Esophagus squamous epithelium (tissue), 5 donors: ENCODE results near the gene CDH24. TPM values are rescaled to one million over a fixed set of nuclear protein-coding genes. Genes with fewer than 3 reads are reported as not detected.

Source experiments
- DNase-seq: peaks from one replicate; lab custom pipeline; 2025; lab: John Stamatoyannopoulos, UW
- H3K27ac ChIP-seq, 4 donors: fragments of 200-600 bp; sonication (generic); one replicate each; pipeline ENCODE4 v1.5.1; 2016 to 2019; ENCODE audit warnings: mild to moderate bottlenecking in 1 of 4
- H3K27me3 ChIP-seq, 4 donors: fragments of 200-600 bp; sonication (generic); 1 replicate in 3 of 4; 2 replicates in 1 of 4; pipeline versions ENCODE4 v1.5.1 to v1.6.0; 2017 to 2021; ENCODE audit warnings: antibody characterized with exemption in 1 of 4
- H3K36me3 ChIP-seq, 3 donors: fragments of 200-600 bp; sonication (generic); one replicate each; pipeline ENCODE4 v1.5.1; 2016 to 2019
- H3K4me1 ChIP-seq, 3 donors: fragments of 200-600 bp; sonication (generic); one replicate each; pipeline ENCODE4 v1.5.1; 2017 to 2019
- H3K4me3 ChIP-seq, 4 donors: fragments of 200-600 bp; sonication (generic); 1 replicate in 3 of 4; 2 replicates in 1 of 4; pipeline ENCODE4 v1.5.1; 2016 to 2019; ENCODE audit warnings: mild to moderate bottlenecking in 2 of 4, moderate library complexity in 1 of 4
- H3K9me3 ChIP-seq, 3 donors: fragments of 200-600 bp; sonication (generic); one replicate each; pipeline ENCODE4 v1.5.1; 2016 to 2019
- POLR2A ChIP-seq, 4 donors: fragments of 450-650 bp; IDR thresholded peaks; one replicate each; pipeline ENCODE4 v1.6.1; 2017; ENCODE audit warnings: antibody characterized with exemption in 4 of 4, mild to moderate bottlenecking in 4 of 4, moderate library complexity in 3 of 4
- WGBS, 2 donors: methylation state at CpG; one replicate each; pipeline ENCODE4 v1.1.5; 2018; 5-methylcytosine and 5-hydroxymethylcytosine counted together
- intact Hi-C: fragments of 100-400 bp; cut with DNase I; formaldehyde crosslinking; loops from one replicate; pipeline ENCODE4 v1.15.0; 2022
- total RNA-seq, 4 donors: library from RNA; depleted of rRNA; stranded (reverse); fragments of >200 nt; gene quantifications; one replicate each; pipeline ENCODE4 v1.1.0, GENCODE V29; 2016
- TF ChIP-seq, protein P1 (sequence below), 6 experiments: fragments of 450-650 bp in 4 of 6; fragments of 200-600 bp in 2 of 6; sonication (generic) in 2 of 6; IDR thresholded peaks; one replicate each; pipeline ENCODE4 v1.5.1; 2016 to 2019; ENCODE audit warnings: antibody characterized with exemption in 6 of 6, mild to moderate bottlenecking in 4 of 6, moderate library complexity in 4 of 6
- donor health status: DM: yes; HTN: yes; CAD: no.

Gene CDH24
- total RNA-seq, 4 donors from 2014 or later, result 3.4 to 6.7 (median 4.8) TPM

DNA sequence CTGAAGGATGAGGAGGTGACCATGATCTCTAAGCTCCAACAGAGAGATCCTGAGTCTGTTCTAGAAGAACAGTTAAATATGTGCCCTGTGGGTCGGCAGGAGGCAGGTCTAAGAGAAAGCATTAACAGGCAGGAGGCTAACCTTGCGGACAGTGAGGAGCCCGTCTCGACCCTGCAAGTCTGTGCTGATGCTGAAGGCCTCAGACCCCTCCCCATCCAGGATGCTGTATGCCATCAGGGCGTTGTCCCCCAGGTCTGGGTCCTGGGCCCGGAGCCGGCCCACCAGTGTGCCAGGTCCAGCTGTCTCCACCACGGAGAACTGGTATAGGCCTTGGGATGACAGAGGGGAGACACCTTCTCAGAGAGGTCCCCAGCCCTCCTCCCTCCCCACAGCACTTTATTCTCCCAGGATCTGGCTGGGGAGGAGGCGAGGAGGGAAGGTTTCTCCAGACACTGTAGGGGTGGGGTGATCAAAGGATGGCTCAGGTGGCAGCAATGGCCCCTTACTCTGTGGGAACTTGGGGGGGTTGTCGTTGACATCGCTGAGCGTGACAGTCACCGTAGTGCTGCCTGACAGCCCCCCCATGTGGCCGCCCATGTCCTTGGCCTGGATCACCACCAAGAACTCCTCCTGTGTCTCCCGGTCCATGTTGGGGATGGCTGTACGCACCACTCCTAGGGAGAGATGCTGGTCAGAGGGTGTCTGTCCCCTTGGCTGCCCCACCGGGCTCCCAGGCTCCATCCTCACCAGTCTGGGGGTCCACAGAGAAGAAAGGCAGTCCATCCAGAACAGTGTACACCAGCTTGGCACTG, 3.1 kb downstream of the CDH24 start:
- TF ChIP-seq POLR2A (IDR thresholded peaks at IDR 0.05), result no peak
- TF ChIP-seq, protein P1, sequence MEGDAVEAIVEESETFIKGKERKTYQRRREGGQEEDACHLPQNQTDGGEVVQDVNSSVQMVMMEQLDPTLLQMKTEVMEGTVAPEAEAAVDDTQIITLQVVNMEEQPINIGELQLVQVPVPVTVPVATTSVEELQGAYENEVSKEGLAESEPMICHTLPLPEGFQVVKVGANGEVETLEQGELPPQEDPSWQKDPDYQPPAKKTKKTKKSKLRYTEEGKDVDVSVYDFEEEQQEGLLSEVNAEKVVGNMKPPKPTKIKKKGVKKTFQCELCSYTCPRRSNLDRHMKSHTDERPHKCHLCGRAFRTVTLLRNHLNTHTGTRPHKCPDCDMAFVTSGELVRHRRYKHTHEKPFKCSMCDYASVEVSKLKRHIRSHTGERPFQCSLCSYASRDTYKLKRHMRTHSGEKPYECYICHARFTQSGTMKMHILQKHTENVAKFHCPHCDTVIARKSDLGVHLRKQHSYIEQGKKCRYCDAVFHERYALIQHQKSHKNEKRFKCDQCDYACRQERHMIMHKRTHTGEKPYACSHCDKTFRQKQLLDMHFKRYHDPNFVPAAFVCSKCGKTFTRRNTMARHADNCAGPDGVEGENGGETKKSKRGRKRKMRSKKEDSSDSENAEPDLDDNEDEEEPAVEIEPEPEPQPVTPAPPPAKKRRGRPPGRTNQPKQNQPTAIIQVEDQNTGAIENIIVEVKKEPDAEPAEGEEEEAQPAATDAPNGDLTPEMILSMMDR (IDR thresholded peaks at IDR 0.05), result no peak
- Histone ChIP-seq H3K9me3 (no peaks in the 10 kb centered on the region), H3K4me3 (no peak overlapping the region), H3K27ac (no peak overlapping the region), H3K27me3 (no peaks in the 10 kb centered on the region), H3K36me3 (peaks cover 4 to 11% (median 7%) of the 10 kb centered on the region in 3 donors), H3K4me1 (peaks cover 12 to 30% (median 14%) of the 10 kb centered on the region in 3 donors)
- DNase-seq, result no peak
- 79 to 88% methylated on average over 6 to 12 of the region's 17 CpGs for WGBS, 2 donors
- intact Hi-C loops, result no loop called here

DNA sequence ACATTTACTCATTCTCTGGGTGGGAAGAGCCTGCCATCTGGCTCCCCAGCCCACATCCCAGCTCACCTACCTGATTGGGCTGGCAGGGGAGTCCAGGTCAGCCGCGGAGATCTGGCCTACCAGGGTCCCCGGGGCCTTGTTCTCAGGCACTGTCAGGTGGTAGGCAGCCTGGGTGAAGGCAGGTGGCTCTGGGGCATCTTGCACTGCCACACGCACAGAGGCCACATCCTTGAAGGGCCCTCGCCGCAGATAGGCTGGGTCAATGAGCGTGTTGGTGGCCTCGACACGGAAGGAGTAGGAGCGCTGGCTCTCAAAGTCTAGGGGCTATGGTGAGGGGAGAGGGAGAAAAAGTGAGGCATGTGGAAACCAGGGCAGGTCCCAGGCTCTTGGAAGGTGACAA, 3.9 kb downstream of the CDH24 start:
- Histone ChIP-seq H3K4me1 (peaks cover 12 to 28% (median 14%) of the 10 kb centered on the region in 3 donors), H3K27me3 (no peaks in the 10 kb centered on the region), H3K9me3 (no peaks in the 10 kb centered on the region), H3K4me3 (no peak overlapping the region), H3K27ac (no peak overlapping the region), H3K36me3 (peaks cover 0 to 3% (median 0%) of the 10 kb centered on the region in 3 donors)
- TF ChIP-seq POLR2A (IDR thresholded peaks at IDR 0.05), result no peak
- TF ChIP-seq, protein P1 (IDR thresholded peaks at IDR 0.05), result no peak
- WGBS, 2 donors, result 80 to 93% methylated on average over 1 to 6 of the region's 10 CpGs
- no peak for DNase-seq
- intact Hi-C loops, result no loop called here

DNA sequence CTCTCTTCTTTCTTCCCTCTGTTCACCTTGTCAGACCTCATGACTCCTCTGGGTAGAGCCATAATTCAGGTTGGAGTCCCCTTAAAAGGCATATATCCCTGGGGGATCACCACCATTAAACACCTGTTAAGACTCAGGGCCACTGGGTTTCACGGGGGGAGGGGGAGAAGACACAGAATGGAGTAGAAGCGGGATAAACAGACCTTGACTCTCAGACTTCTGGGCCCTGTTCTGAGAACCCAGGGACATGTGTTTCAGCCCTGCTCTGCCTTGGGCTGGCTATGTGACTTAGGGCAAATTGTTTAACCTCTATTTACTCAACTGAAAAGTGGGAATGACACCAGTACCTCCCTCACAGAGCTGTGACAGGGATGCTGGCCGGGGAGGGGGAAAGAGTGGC, 4.6 kb downstream of the CDH24 start:
- DNase-seq, result no peak
- Histone ChIP-seq H3K27ac (no peak overlapping the region), H3K9me3 (no peaks in the 10 kb centered on the region), H3K4me1 (peaks cover 11 to 21% (median 12%) of the 10 kb centered on the region in 3 donors), H3K4me3 (no peak overlapping the region), H3K27me3 (peaks cover 0 to 2% (median 0%) of the 10 kb centered on the region in 4 donors), H3K36me3 (no peaks in the 10 kb centered on the region)
- 72 to 92% methylated on average over 2 to 3 of the region's 3 CpGs for WGBS, 2 donors
- TF ChIP-seq, protein P1 (IDR thresholded peaks at IDR 0.05), result no peak
- no peak for TF ChIP-seq POLR2A (IDR thresholded peaks at IDR 0.05)
- intact Hi-C loops, result no loop called here

DNA sequence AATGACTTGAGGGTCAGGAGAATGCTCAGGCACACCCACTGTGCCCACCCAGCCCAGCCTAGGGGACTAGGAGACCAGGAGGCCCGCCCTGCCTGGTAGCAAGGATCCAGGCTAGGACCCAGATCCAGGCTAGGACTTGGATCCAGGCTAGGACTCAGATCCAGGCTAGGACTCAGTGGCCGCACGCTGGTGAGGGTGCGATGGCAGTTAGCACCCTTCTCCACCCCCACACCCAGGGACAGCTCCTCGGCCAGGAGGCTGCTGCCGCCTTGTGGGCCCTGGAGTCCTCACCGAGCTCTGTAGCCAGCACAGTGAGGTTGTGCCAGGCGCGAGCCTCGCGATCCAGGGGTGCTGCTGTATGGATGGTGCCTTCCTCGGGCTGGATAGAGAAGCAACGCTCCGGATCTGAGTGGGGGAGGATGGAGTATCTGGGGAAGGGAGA, 5.1 kb downstream of the CDH24 start:
- intact Hi-C loops, result no loop called here
- Histone ChIP-seq H3K4me3 (no peak overlapping the region), H3K27me3 (peaks cover 0 to 3% (median 0%) of the 10 kb centered on the region in 4 donors), H3K36me3 (no peaks in the 10 kb centered on the region), H3K27ac (no peak overlapping the region), H3K9me3 (no peaks in the 10 kb centered on the region), H3K4me1 (peaks cover 11 to 19% (median 11%) of the 10 kb centered on the region in 3 donors)
- TF ChIP-seq POLR2A (IDR thresholded peaks at IDR 0.05), result no peak
- TF ChIP-seq, protein P1 (IDR thresholded peaks at IDR 0.05), result peak in 2 of 6 experiments; percentile 9 to 42
- WGBS, 2 donors, result 52% methylated on average over 5 of the region's 14 CpGs; no CpG with 5 or more reads in 1 of the 2 donors
- no peak for DNase-seq
